HCT116 (cell line): ENCODE results near the gene LRRC74B. TPM values are rescaled to one million over a fixed set of nuclear protein-coding genes. Genes with fewer than 3 reads are reported as not detected.

ENCODE experiments used
- ATAC-seq: fragments of 200-7000 bp; cut with Tn5 transposase; 2 replicates; pipeline ENCODE4 v1.9.1; 2020; ENCODE audit warnings: mild to moderate bottlenecking, moderate library complexity
- BruUV-seq: library from RNA; stranded (reverse); fragments of 400-500 nt; replicated peaks from 2 replicates; lab custom pipeline; 2021; lab: Mats Ljungman, UMichigan
- CTCF ChIA-PET: fragments of 300-600 bp; sonication (Branson Sonifier 250); formaldehyde crosslinking; loops from one replicate; lab custom pipeline; 2021; ENCODE audit warnings: antibody characterized with exemption; lab: Charles Lee
- POLR2A ChIA-PET: fragments of 300-600, 350-600 bp; sonication (Branson Sonifier 250); formaldehyde crosslinking; loops from one replicate; lab custom pipeline; 2021; ENCODE audit warnings: antibody characterized with exemption; lab: Charles Lee
- RAD21 ChIA-PET, 2 experiments: fragments of 300-600 bp; sonication (Branson Sonifier 250); formaldehyde crosslinking; loops; one replicate each; lab custom pipeline; 2023; ENCODE audit warnings: low total read pairs in 2 of 2; ENCODE audit not compliant: uncharacterized antibody in 2 of 2, unreplicated experiment in 2 of 2, low non-redundant PET in 1 of 2; lab: Charles Lee
- DNase-seq: peaks from one replicate; pipeline ENCODE4 v3.0.0-alpha.2; 2010; ENCODE audit warnings: low read depth, low spot score
- H2AFZ ChIP-seq: fragments of 200-600 bp; shearing (Covaris generic), sonication (generic); 2 replicates; pipeline ENCODE4 v1.6.1; 2017; ENCODE audit warnings: low read depth, mixed run types, mixed read lengths, antibody characterized with exemption, low read length; ENCODE audit not compliant: poor library complexity, severe bottlenecking
- H3K27ac ChIP-seq: 2 replicates; pipeline ENCODE4 v1.5.1; 2012; ENCODE audit warnings: low read depth, low read length
- H3K27me3 ChIP-seq: fragments of 200-600 bp; sonication (generic); 2 replicates; pipeline ENCODE4 v1.6.1; 2016; ENCODE audit warnings: mixed run types, low read length, mixed read lengths; ENCODE audit not compliant: insufficient read depth
- H3K36me3 ChIP-seq, 2 experiments: fragments of 200-500 bp in 1 of 2; fragments of 200-600 bp in 1 of 2; sonication (Bioruptor generic) in 1 of 2; sonication (generic) in 1 of 2; 2 replicates each; pipeline versions ENCODE4 v1.5.1 to v1.6.1; 2014 to 2016; ENCODE audit warnings: low read length in 2 of 2, inconsistent platforms in 1 of 2, mixed read lengths in 1 of 2, mixed run types in 1 of 2; ENCODE audit not compliant: insufficient read depth in 2 of 2, control insufficient read depth in 1 of 2
- H3K4me1 ChIP-seq, 2 experiments: fragments of 200-600 bp in 1 of 2; sonication (generic) in 1 of 2; 2 replicates each; pipeline versions ENCODE4 v1.5.1 to v1.6.1; 2012 to 2017; ENCODE audit warnings: low read length in 2 of 2, inconsistent platforms in 1 of 2, mild to moderate bottlenecking in 1 of 2, mixed read lengths in 1 of 2, mixed run types in 1 of 2, moderate library complexity in 1 of 2; ENCODE audit not compliant: insufficient read depth in 2 of 2, control insufficient read depth in 1 of 2
- H3K4me2 ChIP-seq: fragments of 200-600 bp; sonication (generic); 2 replicates; pipeline ENCODE4 v1.6.1; 2017; ENCODE audit warnings: mixed run types, low read length, mixed read lengths
- H3K4me3 ChIP-seq, 2 experiments: fragments of 200-600 bp in 1 of 2; sonication (generic) in 1 of 2; replicated peaks in 1 of 2; 2 replicates each; pipeline ENCODE4 v1.5.1; 2011 to 2016; ENCODE audit warnings: low read length in 2 of 2, control low read depth in 1 of 2, low read depth in 1 of 2, mild to moderate bottlenecking in 1 of 2, mixed read lengths in 1 of 2, mixed run types in 1 of 2
- H3K79me2 ChIP-seq: fragments of 200-600 bp; sonication (generic); 2 replicates; pipeline ENCODE4 v1.6.1; 2017; ENCODE audit warnings: mild to moderate bottlenecking, mixed run types, low read length, moderate library complexity, mixed read lengths; ENCODE audit not compliant: insufficient read depth
- H3K9ac ChIP-seq: fragments of 200-600 bp; sonication (generic); 2 replicates; pipeline ENCODE4 v1.6.1; 2016; ENCODE audit warnings: low read length, mixed read lengths
- H3K9me2 ChIP-seq: fragments of 200-600 bp; sonication (generic), shearing (Covaris generic); 2 replicates; pipeline ENCODE4 v1.6.1; 2017; ENCODE audit warnings: mixed run types, mild to moderate bottlenecking, moderate library complexity; ENCODE audit not compliant: insufficient read depth
- H3K9me3 ChIP-seq, 2 experiments: fragments of 200-500 bp in 1 of 2; fragments of 200-600 bp in 1 of 2; sonication (Bioruptor generic) in 1 of 2; sonication (generic) in 1 of 2; 2 replicates each; pipeline ENCODE4 v1.6.1; 2014 to 2017; ENCODE audit warnings: low read length in 2 of 2, mixed read lengths in 2 of 2, inconsistent platforms in 1 of 2, low read depth in 1 of 2, mild to moderate bottlenecking in 1 of 2, mixed run types in 1 of 2, moderate library complexity in 1 of 2; ENCODE audit not compliant: control insufficient read depth in 1 of 2, insufficient read depth in 1 of 2
- H4K20me1 ChIP-seq: fragments of 200-600 bp; sonication (generic), shearing (Covaris generic); 2 replicates; pipeline ENCODE4 v1.6.1; 2017; ENCODE audit warnings: mixed run types, mild to moderate bottlenecking, moderate library complexity; ENCODE audit not compliant: insufficient read depth
- CEBPB ChIP-seq: IDR thresholded peaks from 2 replicates; pipeline ENCODE4 v1.6.1; 2012; ENCODE audit warnings: low read depth
- EGR1 ChIP-seq: IDR thresholded peaks from 2 replicates; pipeline ENCODE4 v1.6.1; 2012; ENCODE audit warnings: low read depth
- EZH2 ChIP-seq: fragments of 200-600 bp; sonication (generic); IDR thresholded peaks from 2 replicates; pipeline ENCODE4 v1.6.1; 2017; ENCODE audit warnings: antibody characterized with exemption, mixed run types
- EZH2phosphoT487 ChIP-seq: fragments of 200-600 bp; IDR thresholded peaks from 2 replicates; pipeline ENCODE4 v1.6.1; 2018; ENCODE audit warnings: antibody characterized with exemption, borderline replicate concordance
- FOSL1 ChIP-seq: IDR thresholded peaks from 2 replicates; pipeline ENCODE4 v1.6.1; 2012; ENCODE audit warnings: low read depth
- POLR2A ChIP-seq: IDR thresholded peaks from 2 replicates; pipeline ENCODE4 v1.7.0; 2011; ENCODE audit warnings: borderline replicate concordance; ENCODE audit not compliant: insufficient read depth, insufficient read length; ENCODE audit errors: extremely low read depth
- SRF ChIP-seq: IDR thresholded peaks from 2 replicates; pipeline ENCODE4 v1.6.1; 2012; ENCODE audit warnings: low read depth
- TCF7L2 ChIP-seq: IDR thresholded peaks from 2 replicates; pipeline ENCODE4 v1.7.0; 2011; ENCODE audit warnings: borderline replicate concordance, inconsistent platforms; ENCODE audit not compliant: insufficient read depth, insufficient read length; ENCODE audit errors: extremely low read depth
- YY1 ChIP-seq: IDR thresholded peaks from 2 replicates; pipeline ENCODE4 v1.6.1; 2011; ENCODE audit warnings: low read length, low read depth, moderate library complexity, mild to moderate bottlenecking; ENCODE audit not compliant: insufficient replicate concordance; ENCODE audit errors: extremely low read depth
- ZFX ChIP-seq: fragments of 450-650 bp; IDR thresholded peaks from 2 replicates; pipeline ENCODE4 v1.6.1; 2017
- ZNF274 ChIP-seq: fragments of 200-500 bp; sonication (Bioruptor generic); IDR thresholded peaks from 2 replicates; pipeline ENCODE4 v1.6.1; 2014; ENCODE audit warnings: mild to moderate bottlenecking, low read depth, low read length, inconsistent platforms
- intact Hi-C: fragments of 100-400 bp; cut with micrococcal nuclease; formaldehyde crosslinking; loops from 2 replicates; pipeline ENCODE4 v1.10.0; 2022
- total RNA-seq: library from RNA; stranded (reverse); gene quantifications from one replicate; pipeline ENCODE4 v1.2.1, GENCODE V29; 2021; ENCODE audit not compliant: unreplicated experiment
- TF ChIP-seq, protein P1 (sequence below): IDR thresholded peaks from 2 replicates; pipeline ENCODE4 v1.6.1; 2012
- TF ChIP-seq, protein P2 (sequence below): IDR thresholded peaks from 2 replicates; pipeline ENCODE4 v1.6.1; 2011; ENCODE audit warnings: mild to moderate bottlenecking, low read length, moderate library complexity; ENCODE audit not compliant: insufficient replicate concordance; ENCODE audit errors: extremely low read depth
- TF ChIP-seq, protein P3 (sequence below), 3 experiments: fragments of 200-600 bp in 1 of 3; sonication (generic) in 1 of 3; IDR thresholded peaks in 2 of 3; conservative IDR thresholded peaks in 1 of 3; 2 replicates each; pipeline ENCODE4 v1.5.1; 2012 to 2017; ENCODE audit warnings: low read depth in 2 of 3, low read length in 2 of 3, antibody characterized with exemption in 1 of 3, borderline replicate concordance in 1 of 3, control low read depth in 1 of 3, mild to moderate bottlenecking in 1 of 3, mixed read lengths in 1 of 3, mixed run types in 1 of 3, moderate library complexity in 1 of 3; ENCODE audit not compliant: insufficient read depth in 1 of 3

Gene LRRC74B
- total RNA-seq, 1 experiment from 2014 or later: not detected

DNA sequence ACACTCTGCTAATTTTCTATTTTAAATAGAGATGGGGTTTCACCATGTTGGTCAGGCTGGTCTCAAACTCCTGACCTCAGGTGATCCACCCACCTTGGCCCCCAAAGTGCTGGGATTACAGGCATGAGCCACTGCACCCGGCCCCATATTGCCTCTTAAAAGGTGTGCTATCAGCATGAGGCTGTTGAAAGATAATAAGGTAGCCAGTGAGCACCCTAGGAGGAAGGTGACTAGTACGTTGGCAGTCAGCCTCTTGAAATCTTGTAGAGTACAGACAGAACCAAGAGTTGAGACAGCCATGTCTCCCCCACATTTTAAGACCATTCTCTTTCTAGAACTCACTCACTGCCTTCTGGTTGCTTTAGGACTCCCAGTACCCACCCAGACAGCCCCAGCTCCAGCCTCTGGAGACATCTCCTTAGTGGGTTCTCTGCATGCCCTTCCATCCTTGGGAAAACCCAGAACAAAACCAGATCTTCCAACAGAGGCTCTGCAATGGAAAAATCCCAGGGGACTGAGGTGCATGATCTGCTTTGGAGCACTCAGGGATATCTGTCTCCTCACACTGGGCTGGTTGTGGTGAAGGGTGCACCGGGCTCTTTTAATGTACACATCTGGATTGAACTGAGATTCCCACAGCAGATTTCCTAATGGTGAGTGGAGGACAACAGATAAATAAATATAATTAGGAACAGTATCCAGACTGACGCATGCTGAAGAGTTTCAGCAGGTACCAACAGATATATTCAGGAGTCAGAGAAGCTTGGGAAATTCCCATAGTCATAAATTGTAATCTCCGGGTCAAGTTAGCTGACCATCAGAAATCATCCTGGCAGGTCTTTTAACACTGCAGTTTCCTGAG is 49.4 kb downstream of the LRRC74B start:
- Histone ChIP-seq H3K4me1 (no peaks in the 10 kb centered on the region), H3K9me3 (no peaks in the 10 kb centered on the region), H3K79me2 (no peaks in the 10 kb centered on the region), H3K4me2 (no peak overlapping the region), H3K9ac (no peak overlapping the region), H2AFZ (no peak overlapping the region), H3K9me2 (no peaks in the 10 kb centered on the region), H3K4me3 (no peak overlapping the region), H3K36me3 (no peaks in the 10 kb centered on the region), H3K27me3 (0 out of 2 replicates have a peak, but pooled peaks cover 5% of the 10 kb centered on the region), H3K27ac (no peak overlapping the region), H4K20me1 (no peaks in the 10 kb centered on the region)
- TF ChIP-seq CEBPB (no peak), SRF (no peak), EZH2phosphoT487 (no peak), FOSL1 (no peak), EGR1 (no peak), TCF7L2 (no peak), POLR2A (no peak), EZH2 (no peak), ZNF274 (no peak), ZFX (no peak), YY1 (no peak)
- TF ChIP-seq, protein P1, sequence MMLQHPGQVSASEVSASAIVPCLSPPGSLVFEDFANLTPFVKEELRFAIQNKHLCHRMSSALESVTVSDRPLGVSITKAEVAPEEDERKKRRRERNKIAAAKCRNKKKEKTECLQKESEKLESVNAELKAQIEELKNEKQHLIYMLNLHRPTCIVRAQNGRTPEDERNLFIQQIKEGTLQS: no peak
- TF ChIP-seq, protein P2, sequence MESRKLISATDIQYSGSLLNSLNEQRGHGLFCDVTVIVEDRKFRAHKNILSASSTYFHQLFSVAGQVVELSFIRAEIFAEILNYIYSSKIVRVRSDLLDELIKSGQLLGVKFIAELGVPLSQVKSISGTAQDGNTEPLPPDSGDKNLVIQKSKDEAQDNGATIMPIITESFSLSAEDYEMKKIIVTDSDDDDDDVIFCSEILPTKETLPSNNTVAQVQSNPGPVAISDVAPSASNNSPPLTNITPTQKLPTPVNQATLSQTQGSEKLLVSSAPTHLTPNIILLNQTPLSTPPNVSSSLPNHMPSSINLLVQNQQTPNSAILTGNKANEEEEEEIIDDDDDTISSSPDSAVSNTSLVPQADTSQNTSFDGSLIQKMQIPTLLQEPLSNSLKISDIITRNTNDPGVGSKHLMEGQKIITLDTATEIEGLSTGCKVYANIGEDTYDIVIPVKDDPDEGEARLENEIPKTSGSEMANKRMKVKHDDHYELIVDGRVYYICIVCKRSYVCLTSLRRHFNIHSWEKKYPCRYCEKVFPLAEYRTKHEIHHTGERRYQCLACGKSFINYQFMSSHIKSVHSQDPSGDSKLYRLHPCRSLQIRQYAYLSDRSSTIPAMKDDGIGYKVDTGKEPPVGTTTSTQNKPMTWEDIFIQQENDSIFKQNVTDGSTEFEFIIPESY: no peak
- TF ChIP-seq, protein P3, sequence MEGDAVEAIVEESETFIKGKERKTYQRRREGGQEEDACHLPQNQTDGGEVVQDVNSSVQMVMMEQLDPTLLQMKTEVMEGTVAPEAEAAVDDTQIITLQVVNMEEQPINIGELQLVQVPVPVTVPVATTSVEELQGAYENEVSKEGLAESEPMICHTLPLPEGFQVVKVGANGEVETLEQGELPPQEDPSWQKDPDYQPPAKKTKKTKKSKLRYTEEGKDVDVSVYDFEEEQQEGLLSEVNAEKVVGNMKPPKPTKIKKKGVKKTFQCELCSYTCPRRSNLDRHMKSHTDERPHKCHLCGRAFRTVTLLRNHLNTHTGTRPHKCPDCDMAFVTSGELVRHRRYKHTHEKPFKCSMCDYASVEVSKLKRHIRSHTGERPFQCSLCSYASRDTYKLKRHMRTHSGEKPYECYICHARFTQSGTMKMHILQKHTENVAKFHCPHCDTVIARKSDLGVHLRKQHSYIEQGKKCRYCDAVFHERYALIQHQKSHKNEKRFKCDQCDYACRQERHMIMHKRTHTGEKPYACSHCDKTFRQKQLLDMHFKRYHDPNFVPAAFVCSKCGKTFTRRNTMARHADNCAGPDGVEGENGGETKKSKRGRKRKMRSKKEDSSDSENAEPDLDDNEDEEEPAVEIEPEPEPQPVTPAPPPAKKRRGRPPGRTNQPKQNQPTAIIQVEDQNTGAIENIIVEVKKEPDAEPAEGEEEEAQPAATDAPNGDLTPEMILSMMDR (IDR thresholded peaks at IDR 0.05 in 2 of 3, conservative IDR thresholded peaks at IDR 0.05 in 1 of 3; ENCODE audit: borderline replicate concordance in 1 of 3, insufficient read depth in 1 of 3, low read depth in 2 of 3, low read length in 2 of 3): no peak
- CTCF ChIA-PET: no interaction called here
- POLR2A ChIA-PET: no interaction called here
- DNase-seq (no peak), ATAC-seq (no peak)
- no TSS peak for BruUV-seq
- intact Hi-C loops: no loop called here
- RAD21 ChIA-PET: no interaction called here
